IMR-90 (cell line): ENCODE results near the gene VPS33B. TPM values are rescaled to one million over a fixed set of nuclear protein-coding genes. Genes with fewer than 3 reads are reported as not detected.
A peak's percentile ranks its signal among the peaks of the same experiment; 100 is the strongest.

ENCODE experiments used
- ATAC-seq: fragments of 200-7000 bp; cut with Tn5 transposase; 2 replicates; pipeline ENCODE4 v1.9.1; 2020; ENCODE audit warnings: low read depth, mild to moderate bottlenecking, moderate library complexity
- BruUV-seq: library from RNA; stranded (reverse); fragments of 400-500 nt; replicated peaks from 2 replicates; lab custom pipeline; 2021; lab: Mats Ljungman, UMichigan
- CTCF ChIA-PET: fragments of 300-600 bp; formaldehyde crosslinking; extraction: SDS; loops from one replicate; lab custom pipeline; 2021; ENCODE audit warnings: antibody characterized with exemption; lab: Yijun Ruan, JAX
- POLR2A ChIA-PET: fragments of 300-600 bp; sonication (Branson Sonifier 250); formaldehyde crosslinking; loops from one replicate; lab custom pipeline; 2022; ENCODE audit warnings: antibody characterized with exemption; ENCODE audit not compliant: unreplicated experiment; lab: Charles Lee
- DNase-seq: peaks from one replicate; pipeline ENCODE4 v3.0.0; 2013
- H2AFZ ChIP-seq: replicated peaks from 2 replicates; pipeline ENCODE3; 2013; ENCODE audit warnings: low read length, mild to moderate bottlenecking; ENCODE audit not compliant: poor library complexity
- H2AK5ac ChIP-seq: 2 replicates; pipeline ENCODE4 v1.6.1; 2013; ENCODE audit warnings: low read depth, low read length, inconsistent platforms
- H2AK9ac ChIP-seq: replicated peaks from 2 replicates; pipeline ENCODE3; 2013; ENCODE audit warnings: mild to moderate bottlenecking, low read depth, low read length, moderate library complexity; ENCODE audit not compliant: poor library complexity
- H2BK120ac ChIP-seq: 2 replicates; pipeline ENCODE4 v1.6.1; 2013; ENCODE audit warnings: low read depth, low read length, inconsistent platforms
- H2BK15ac ChIP-seq: 3 replicates; pipeline ENCODE4 v1.6.1; 2013; ENCODE audit warnings: low read depth, low read length, inconsistent platforms
- H2BK20ac ChIP-seq: 2 replicates; pipeline ENCODE4 v1.6.1; 2013; ENCODE audit warnings: low read depth, mild to moderate bottlenecking, inconsistent platforms, low read length, moderate library complexity
- H2BK5ac ChIP-seq: 2 replicates; pipeline ENCODE4 v1.6.1; 2013; ENCODE audit warnings: mild to moderate bottlenecking, low read depth, low read length, inconsistent platforms; ENCODE audit not compliant: poor library complexity, severe bottlenecking
- H3K14ac ChIP-seq: replicated peaks from 2 replicates; pipeline ENCODE4 v1.6.1; 2013; ENCODE audit warnings: low read depth, low read length, inconsistent platforms
- H3K18ac ChIP-seq: 2 replicates; pipeline ENCODE4 v1.6.1; 2013; ENCODE audit warnings: low read depth, low read length, control low read depth
- H3K23ac ChIP-seq: 2 replicates; pipeline ENCODE4 v1.6.1; 2013; ENCODE audit warnings: low read depth, low read length, inconsistent platforms
- H3K27ac ChIP-seq: 2 replicates; pipeline ENCODE4 v1.5.1; 2013; ENCODE audit warnings: mild to moderate bottlenecking, control low read depth, low read length; ENCODE audit not compliant: insufficient read depth
- H3K27me3 ChIP-seq: 2 replicates; pipeline ENCODE4 v1.6.1; 2013; ENCODE audit warnings: low read length; ENCODE audit not compliant: control insufficient read depth, insufficient read depth
- H3K36me3 ChIP-seq: 2 replicates; pipeline ENCODE4 v1.6.1; 2013; ENCODE audit warnings: low read length, mixed read lengths; ENCODE audit not compliant: control insufficient read depth, insufficient read depth
- H3K4ac ChIP-seq: 2 replicates; pipeline ENCODE4 v1.6.1; 2013; ENCODE audit warnings: low read depth, low read length, inconsistent platforms
- H3K4me1 ChIP-seq: 2 replicates; pipeline ENCODE4 v1.6.1; 2013; ENCODE audit warnings: low read length, mixed read lengths; ENCODE audit not compliant: control insufficient read depth, insufficient read depth
- H3K4me2 ChIP-seq: 2 replicates; pipeline ENCODE4 v1.6.1; 2013; ENCODE audit warnings: low read depth, mild to moderate bottlenecking, control low read depth, low read length, moderate library complexity
- H3K4me3 ChIP-seq: 2 replicates; pipeline ENCODE4 v1.5.1; 2013; ENCODE audit warnings: low read depth, mild to moderate bottlenecking, control low read depth, low read length, moderate library complexity; ENCODE audit not compliant: insufficient read depth
- H3K56ac ChIP-seq: 2 replicates; pipeline ENCODE4 v1.6.1; 2013; ENCODE audit warnings: low read length, inconsistent platforms; ENCODE audit not compliant: insufficient read depth; ENCODE audit errors: extremely low read depth
- H3K79me1 ChIP-seq, 2 experiments: 2 replicates each; pipeline ENCODE4 v1.6.1; 2013; ENCODE audit warnings: low read length in 2 of 2, inconsistent platforms in 1 of 2, low read depth in 1 of 2
- H3K9ac ChIP-seq: 2 replicates; pipeline ENCODE4 v1.6.1; 2013; ENCODE audit warnings: low read depth, low read length, control low read depth
- H3K9me1 ChIP-seq: 2 replicates; pipeline ENCODE4 v1.6.1; 2013; ENCODE audit warnings: low read length, inconsistent platforms; ENCODE audit not compliant: insufficient read depth
- H3K9me3 ChIP-seq: 2 replicates; pipeline ENCODE4 v1.6.1; 2013; ENCODE audit warnings: low read length; ENCODE audit not compliant: control insufficient read depth, insufficient read depth
- H4K20me1 ChIP-seq: 2 replicates; pipeline ENCODE4 v1.6.1; 2013; ENCODE audit warnings: low read length, inconsistent platforms; ENCODE audit not compliant: insufficient read depth
- H4K5ac ChIP-seq: 2 replicates; pipeline ENCODE4 v1.6.1; 2013; ENCODE audit warnings: mild to moderate bottlenecking, low read depth, low read length, control low read depth
- H4K8ac ChIP-seq, 2 experiments: 2 replicates each; pipeline ENCODE4 v1.6.1; 2013; ENCODE audit warnings: low read depth in 2 of 2, low read length in 2 of 2, control low read depth in 1 of 2, inconsistent platforms in 1 of 2
- H4K91ac ChIP-seq: 2 replicates; pipeline ENCODE4 v1.6.1; 2013; ENCODE audit warnings: low read depth, low read length, inconsistent platforms; ENCODE audit not compliant: insufficient read depth
- CEBPB ChIP-seq: IDR thresholded peaks from 2 replicates; pipeline ENCODE4 v1.6.1; 2012; ENCODE audit warnings: low read depth, low read length, improper control_type of control experiment
- MAFK ChIP-seq: IDR thresholded peaks from 2 replicates; pipeline ENCODE4 v1.6.1; 2012; ENCODE audit warnings: low read depth, low read length, improper control_type of control experiment
- MAZ ChIP-seq: IDR thresholded peaks from 2 replicates; pipeline ENCODE4 v1.6.1; 2012; ENCODE audit warnings: low read depth, mild to moderate bottlenecking, low read length, improper control_type of control experiment, moderate library complexity, borderline replicate concordance
- RAD21 ChIP-seq: IDR thresholded peaks from 2 replicates; pipeline ENCODE4 v1.6.1; 2012; ENCODE audit warnings: low read length, improper control_type of control experiment
- WGBS, 2 experiments: methylation state at CpG; one replicate each; pipeline versions ENCODE4 v1.1.5 to v1.1.7; 2013; ENCODE audit warnings: missing lambda C conversion rate in 2 of 2; ENCODE audit not compliant: insufficient read length in 1 of 2; ENCODE audit errors: extremely low coverage in 2 of 2; 5-methylcytosine and 5-hydroxymethylcytosine counted together
- dilution Hi-C: fragments of 300-500 bp; cut with HindIII; formaldehyde crosslinking; loops from one replicate; pipeline ENCODE4 v1.14.3; 2018; ENCODE audit warnings: low sequenced_read_pairs; ENCODE audit not compliant: unreplicated experiment
- in situ Hi-C: fragments of 300-500 bp; cut with MboI; formaldehyde crosslinking; loops from 3 replicates; pipeline ENCODE4 v1.14.3; 2019; ENCODE audit warnings: low sequenced_read_pairs, inconsistent platforms, mixed read lengths
- intact Hi-C: fragments of 100-400 bp; cut with micrococcal nuclease; formaldehyde crosslinking; loops from 2 replicates; pipeline ENCODE4 v1.10.0; 2022
- polyA plus RNA-seq, 3 experiments: library from polyadenylated mRNA; depleted of rRNA; stranded (reverse); fragments of >200 nt; gene quantifications; 2 replicates each; pipeline ENCODE4 v1.2.3, GENCODE V29; 2012; ENCODE audit warnings: low replicate concordance in 1 of 3
- total RNA-seq: library from RNA; depleted of rRNA; stranded (reverse); fragments of >200 nt; gene quantifications from 2 replicates; pipeline ENCODE4 v1.2.3, GENCODE V29; 2012

VPS33B gene
- total and polyA plus RNA-seq, 2 of the 4 experiments (the other 2 are of a cell fraction): 9.0 to 11.3 TPM

DNA sequence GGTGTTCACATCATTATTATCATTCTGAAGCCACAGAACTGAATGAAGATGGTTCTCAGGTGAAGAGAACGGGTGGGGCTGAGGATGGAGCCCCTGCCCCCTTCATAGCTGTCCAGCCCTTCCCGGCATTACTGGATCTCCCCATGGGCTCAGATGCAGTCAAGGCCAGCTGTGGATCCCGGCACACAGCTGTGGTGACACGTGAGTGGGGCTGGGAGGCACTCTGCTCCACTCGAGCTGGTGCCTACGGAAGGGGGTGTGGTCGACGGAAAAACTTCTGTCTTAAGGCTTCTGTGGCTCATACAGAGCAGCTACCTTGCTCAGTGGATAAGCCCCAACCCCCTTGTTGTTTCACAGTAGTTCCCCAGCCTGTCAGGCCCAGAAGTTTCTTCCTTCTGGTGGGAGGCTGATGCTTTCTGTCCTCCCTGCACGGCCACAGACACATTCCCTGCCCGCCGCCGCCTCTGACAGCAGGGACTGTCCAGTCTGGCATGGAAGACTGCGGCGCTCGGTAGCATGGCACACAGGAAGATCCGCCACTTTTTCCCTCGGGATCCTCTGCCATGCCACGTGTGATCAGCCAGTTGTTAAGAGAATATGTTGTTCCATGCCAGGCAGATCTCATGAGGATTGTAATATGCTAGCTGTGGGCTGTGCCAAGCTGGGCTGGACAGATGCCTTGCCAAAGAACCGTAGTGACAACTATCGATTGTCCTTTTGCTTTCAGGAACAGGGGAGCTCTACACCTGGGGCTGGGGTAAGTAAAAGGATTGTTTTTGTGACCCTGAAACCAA, 61.9 kb downstream of the VPS33B start:
- ATAC-seq (no peak), DNase-seq (no peak)
- Histone ChIP-seq H2BK20ac (no peak overlapping the region), H3K9me3 (no peaks in the 10 kb centered on the region), H2AFZ (no peak overlapping the region), H3K9me1 (no peaks in the 10 kb centered on the region), H2AK9ac (peak overlapping the region; percentile 63), H4K8ac (no peak overlapping the region), H3K79me1 (peaks cover 6 to 35% of the 10 kb centered on the region in 2 experiments), H2BK15ac (no peak overlapping the region), H4K5ac (no peak overlapping the region), H3K4me3 (no peak overlapping the region), H3K27me3 (no peaks in the 10 kb centered on the region), H3K18ac (no peak overlapping the region), H3K4me1 (peaks cover 6% of the 10 kb centered on the region), H4K91ac (no peak overlapping the region), H3K14ac (no peak overlapping the region), H4K20me1 (no peaks in the 10 kb centered on the region; the same call in 1 of the 2 replicates), H3K27ac (no peak overlapping the region), H3K4ac (no peak overlapping the region), H3K4me2 (no peak overlapping the region), H2BK120ac (no peak overlapping the region), H3K9ac (no peak overlapping the region), H3K36me3 (peaks cover 20% of the 10 kb centered on the region), H3K56ac (no peak overlapping the region), H2BK5ac (no peak overlapping the region), H3K23ac (no peak overlapping the region), H2AK5ac (no peak overlapping the region)
- TF ChIP-seq MAFK: no peak
- no peak for TF ChIP-seq MAZ
- TF ChIP-seq CEBPB: no peak
- TF ChIP-seq RAD21: no peak
- in situ Hi-C loops (no loop called here), dilution Hi-C loops (no loop called here), intact Hi-C loops (no loop called here)
- BruUV-seq: no TSS peak
- ChIA-PET POLR2A (no interaction called here), CTCF (no interaction called here)
- WGBS, 2 experiments: 90% methylated on average over 19 of the region's 20 CpGs; no CpG with 5 or more reads in 1 of the 2 experiments
